Measurements from ENCODE around the gene ATP5PD. TPM values are rescaled to one million over a fixed set of nuclear protein-coding genes. Genes with fewer than 3 reads are reported as not detected.

Gene ATP5PD
- total RNA-seq, 4 donors from 2014 or later = 171 to 241 (median 220) TPM

- no peak overlapping the region for H3K4me3 ChIP-seq
- no peak for DNase-seq (ENCODE audit: low spot score in 2 of 2)
- TF ChIP-seq EP300 (IDR thresholded peaks at IDR 0.05) (no peak), POLR2A (IDR thresholded peaks at IDR 0.05) (no peak)
- TF ChIP-seq, protein P1, sequence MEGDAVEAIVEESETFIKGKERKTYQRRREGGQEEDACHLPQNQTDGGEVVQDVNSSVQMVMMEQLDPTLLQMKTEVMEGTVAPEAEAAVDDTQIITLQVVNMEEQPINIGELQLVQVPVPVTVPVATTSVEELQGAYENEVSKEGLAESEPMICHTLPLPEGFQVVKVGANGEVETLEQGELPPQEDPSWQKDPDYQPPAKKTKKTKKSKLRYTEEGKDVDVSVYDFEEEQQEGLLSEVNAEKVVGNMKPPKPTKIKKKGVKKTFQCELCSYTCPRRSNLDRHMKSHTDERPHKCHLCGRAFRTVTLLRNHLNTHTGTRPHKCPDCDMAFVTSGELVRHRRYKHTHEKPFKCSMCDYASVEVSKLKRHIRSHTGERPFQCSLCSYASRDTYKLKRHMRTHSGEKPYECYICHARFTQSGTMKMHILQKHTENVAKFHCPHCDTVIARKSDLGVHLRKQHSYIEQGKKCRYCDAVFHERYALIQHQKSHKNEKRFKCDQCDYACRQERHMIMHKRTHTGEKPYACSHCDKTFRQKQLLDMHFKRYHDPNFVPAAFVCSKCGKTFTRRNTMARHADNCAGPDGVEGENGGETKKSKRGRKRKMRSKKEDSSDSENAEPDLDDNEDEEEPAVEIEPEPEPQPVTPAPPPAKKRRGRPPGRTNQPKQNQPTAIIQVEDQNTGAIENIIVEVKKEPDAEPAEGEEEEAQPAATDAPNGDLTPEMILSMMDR (IDR thresholded peaks at IDR 0.05) = no peak
- whole genome bisulfite sequencing, 2 donors = 87 to 90% methylated on average over 3 of the region's 3 CpGs
- H3K9me3 ChIP-seq = no peaks in the 10 kb centered on the region
- peaks cover 0 to 67% (median 16%) of the 10 kb centered on the region in 3 donors for H3K36me3 ChIP-seq
- H3K4me1 ChIP-seq = peaks cover 0 to 16% (median 5%) of the 10 kb centered on the region in 4 donors
- no peaks in the 10 kb centered on the region for H3K27me3 ChIP-seq
- no peak overlapping the region for H3K27ac ChIP-seq
Measured at GRCh38 chr17:75063626-75064025, 16.9 kb upstream of the ATP5PD start.

- Histone ChIP-seq H3K27me3 (no peaks in the 10 kb centered on the region), H3K27ac (no peak overlapping the region), H3K36me3 (peaks cover 0 to 67% (median 16%) of the 10 kb centered on the region in 3 donors), H3K9me3 (no peaks in the 10 kb centered on the region), H3K4me1 (peaks cover 0 to 16% (median 5%) of the 10 kb centered on the region in 4 donors), H3K4me3 (no peak overlapping the region)
- 84 to 89% methylated on average over 13 of the region's 13 CpGs for WGBS, 2 donors
- TF ChIP-seq EP300 (IDR thresholded peaks at IDR 0.05) (no peak), POLR2A (IDR thresholded peaks at IDR 0.05) (no peak)
- TF ChIP-seq, protein P1 (IDR thresholded peaks at IDR 0.05) = no peak
- DNase-seq (ENCODE audit: low spot score in 2 of 2) = no peak
Measured at GRCh38 chr17:75063201-75063600, 16.4 kb upstream of the ATP5PD start.

DNA sequence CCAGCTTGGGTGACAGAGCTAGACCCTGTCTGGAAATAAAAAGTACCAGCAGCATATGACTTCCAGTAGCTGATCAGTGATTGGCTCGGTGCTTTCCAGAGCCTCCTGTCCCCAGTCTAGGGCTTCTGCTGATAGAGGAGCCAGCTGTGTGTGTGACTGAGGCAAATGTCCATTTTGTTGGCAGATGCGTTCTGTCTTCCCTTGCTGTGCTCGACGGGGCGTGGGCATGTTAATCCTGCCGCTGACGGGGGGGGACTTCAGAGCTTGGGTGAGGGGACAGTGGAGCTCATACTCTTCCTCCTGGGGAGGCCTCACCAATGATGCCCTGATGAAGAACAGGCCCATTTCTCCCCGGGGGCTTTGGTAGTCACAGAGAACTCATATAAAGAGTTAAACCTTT lies 14.8 kb upstream of the ATP5PD start:
- Histone ChIP-seq H3K4me3 (no peak overlapping the region), H3K27ac (no peak overlapping the region), H3K9me3 (no peaks in the 10 kb centered on the region), H3K36me3 (peaks cover 0 to 72% (median 16%) of the 10 kb centered on the region in 3 donors), H3K4me1 (peaks cover 0 to 16% (median 5%) of the 10 kb centered on the region in 4 donors), H3K27me3 (no peaks in the 10 kb centered on the region)
- 85 to 87% methylated on average over 8 of the region's 8 CpGs for WGBS, 2 donors
- DNase-seq (ENCODE audit: low spot score in 2 of 2) = no peak
- TF ChIP-seq POLR2A (IDR thresholded peaks at IDR 0.05) (no peak), EP300 (IDR thresholded peaks at IDR 0.05) (no peak)
- TF ChIP-seq, protein P1 (IDR thresholded peaks at IDR 0.05) = no peak

- Histone ChIP-seq H3K9me3 (no peaks in the 10 kb centered on the region), H3K4me3 (no peak overlapping the region), H3K27me3 (no peaks in the 10 kb centered on the region), H3K4me1 (peaks cover 0 to 16% (median 5%) of the 10 kb centered on the region in 4 donors), H3K27ac (no peak overlapping the region), H3K36me3 (peaks cover 0 to 76% (median 16%) of the 10 kb centered on the region in 3 donors)
- 94% methylated on average over 10 of the region's 10 CpGs for WGBS, 2 donors
- TF ChIP-seq EP300 (IDR thresholded peaks at IDR 0.05) (no peak), POLR2A (IDR thresholded peaks at IDR 0.05) (no peak)
- TF ChIP-seq, protein P1 (IDR thresholded peaks at IDR 0.05) = no peak
- no peak for DNase-seq (ENCODE audit: low spot score in 2 of 2)
Measured at GRCh38 chr17:75061055-75061438, 14.3 kb upstream of the ATP5PD start.

GRCh38 chr17:75060434-75061054 lies 13.8 kb upstream of the ATP5PD start:
- DNase-seq (ENCODE audit: low spot score in 2 of 2) = no peak
- Histone ChIP-seq H3K4me3 (no peak overlapping the region), H3K27me3 (no peaks in the 10 kb centered on the region), H3K9me3 (no peaks in the 10 kb centered on the region), H3K36me3 (peaks cover 0 to 77% (median 16%) of the 10 kb centered on the region in 3 donors), H3K4me1 (peaks cover 0 to 16% (median 5%) of the 10 kb centered on the region in 4 donors), H3K27ac (peak overlapping the region in 3 of 4 donors; percentile 20 to 66 (median 52))
- 92 to 94% methylated on average over 26 of the region's 26 CpGs for WGBS, 2 donors
- TF ChIP-seq, protein P1 (IDR thresholded peaks at IDR 0.05) = no peak
- TF ChIP-seq POLR2A (IDR thresholded peaks at IDR 0.05) (no peak), EP300 (IDR thresholded peaks at IDR 0.05) (no peak)
